ENCODE data around the gene TEX261.
"Not testable (repeated sequence)": the region's sequence is repeated elsewhere in the genome, so short reads cannot be mapped to it uniquely, and the experiment has no call there.

The TEX261 gene

GRCh38 chr2:70994699-70995425, at the start of gene TEX261:
Gene TEX261, minus strand, starts transcription at chr2:70994873. Its CDS starts 116 bp downstream, at chr2:70994757.
- DNase-seq = peak; percentile 88

DNA sequence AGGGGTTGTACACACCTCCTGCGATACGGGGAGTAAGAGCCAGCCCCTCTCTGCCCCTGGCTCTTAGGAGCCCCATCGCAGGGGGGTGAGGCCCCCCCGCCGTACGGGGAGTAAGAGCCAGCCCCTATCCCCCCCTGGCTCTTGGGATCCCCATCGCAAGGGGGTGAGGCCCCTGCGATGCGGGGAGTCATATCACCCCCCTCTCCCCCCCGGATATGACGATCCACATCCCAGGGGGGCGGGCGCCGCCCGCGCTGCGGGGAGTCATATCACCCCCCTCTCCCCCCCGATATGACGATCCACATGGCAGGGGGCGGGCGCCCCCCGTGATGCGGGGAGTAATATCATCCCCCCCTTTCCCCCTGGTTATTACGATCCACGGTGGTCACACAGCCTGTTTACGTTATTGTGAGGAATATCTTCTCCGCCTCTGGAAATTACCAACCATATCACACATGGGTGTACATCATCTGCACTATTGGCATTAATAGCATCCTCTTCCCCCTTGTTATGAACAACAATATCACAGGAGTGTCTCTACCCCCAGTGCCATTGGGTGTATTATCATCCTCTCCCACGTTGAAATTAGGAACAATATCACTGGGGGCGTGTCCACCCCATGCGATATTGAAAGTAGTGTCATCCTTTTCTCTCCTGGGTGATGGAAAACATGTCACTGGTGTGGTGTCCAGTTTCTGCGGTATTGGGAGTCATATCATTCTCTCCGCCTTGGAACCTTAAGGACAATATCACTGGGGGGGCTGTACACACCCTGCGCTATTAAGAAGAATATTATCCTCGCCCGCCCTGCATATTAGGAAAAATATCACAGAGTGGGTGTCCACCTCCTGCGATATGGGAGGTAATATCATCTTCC, 49.1 kb upstream of the TEX261 start:
- no peak for DNase-seq

DNA sequence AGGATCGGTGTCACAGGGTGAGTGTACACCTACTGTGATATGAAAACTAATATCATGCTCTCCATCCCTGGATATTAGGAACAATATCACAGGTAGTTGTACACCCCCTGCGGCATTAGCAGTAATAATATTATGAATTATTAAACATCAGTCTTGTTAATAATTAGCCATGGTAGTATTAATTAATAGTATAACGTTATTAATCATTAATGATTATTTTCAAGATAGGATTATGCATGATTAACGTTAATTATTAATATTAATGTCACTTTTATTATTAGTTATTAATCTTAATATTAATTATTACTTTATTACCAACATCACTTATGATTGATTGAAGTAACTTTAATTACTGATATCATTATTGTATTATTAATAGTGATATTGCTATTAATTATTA, 47.6 kb upstream of the TEX261 start:
- no peak for DNase-seq

DNA sequence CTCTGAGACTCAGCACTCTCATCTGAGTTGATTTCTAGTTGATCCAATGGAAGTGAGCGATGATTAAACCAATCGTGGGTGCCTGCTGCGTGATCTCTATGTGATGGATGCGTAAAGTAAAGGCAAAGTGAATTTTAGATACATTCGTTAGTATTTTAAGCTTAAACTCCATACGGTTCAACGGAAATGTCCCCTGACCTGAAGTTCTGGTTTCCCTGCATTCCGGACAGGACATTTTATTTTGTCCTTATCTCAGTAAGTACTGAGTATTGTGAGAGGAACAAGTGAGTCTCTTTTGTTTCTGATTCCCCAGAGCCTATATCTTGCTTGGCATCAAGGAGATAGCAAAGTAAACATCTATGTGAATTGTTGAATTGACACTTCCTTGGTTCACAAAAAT, 41.6 kb upstream of the TEX261 start:
- not testable (repeated sequence) for DNase-seq

GRCh38 chr2:71023553-71024243, 29.0 kb upstream of the TEX261 start:
- peak; percentile 39 for DNase-seq

DNA sequence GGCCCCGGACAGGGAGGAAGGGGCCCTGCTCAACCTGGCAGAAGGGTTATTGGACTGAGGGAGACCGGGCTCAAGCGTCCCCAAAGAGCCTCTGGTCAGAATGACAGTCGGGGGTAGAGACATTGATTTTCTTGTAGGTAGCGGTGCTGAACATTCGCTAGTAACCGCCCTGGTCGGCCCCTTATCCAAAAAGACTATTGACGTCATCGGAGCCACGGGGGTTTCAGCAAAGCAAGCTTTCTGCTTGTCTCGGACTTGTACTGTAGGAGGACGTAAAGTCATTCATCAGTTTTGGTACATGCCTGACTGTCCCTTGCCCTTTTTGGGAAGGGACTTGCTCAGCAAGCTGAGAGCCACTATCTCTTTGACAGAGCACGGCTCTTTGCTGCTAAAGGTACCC, 26.7 kb upstream of the TEX261 start:
- not testable (repeated sequence) for DNase-seq

DNA sequence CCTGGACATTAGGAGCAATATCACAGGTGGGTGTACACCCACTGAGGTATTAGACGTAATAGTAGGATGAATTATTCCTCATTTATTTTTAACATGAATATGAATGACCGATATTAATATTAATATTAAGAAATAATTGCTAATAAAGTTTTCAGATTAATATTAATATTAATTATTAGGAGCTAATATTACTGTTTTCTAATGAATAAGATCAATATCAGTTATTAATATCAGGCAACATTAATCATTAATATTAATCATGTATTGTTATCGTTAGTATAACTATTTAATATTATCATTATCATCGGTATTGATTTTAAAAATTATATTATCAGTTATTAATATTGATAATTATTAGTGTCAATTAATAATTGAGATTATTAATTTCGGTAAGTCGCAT, 25.3 kb upstream of the TEX261 start:
- DNase-seq = not testable (repeated sequence)

DNA sequence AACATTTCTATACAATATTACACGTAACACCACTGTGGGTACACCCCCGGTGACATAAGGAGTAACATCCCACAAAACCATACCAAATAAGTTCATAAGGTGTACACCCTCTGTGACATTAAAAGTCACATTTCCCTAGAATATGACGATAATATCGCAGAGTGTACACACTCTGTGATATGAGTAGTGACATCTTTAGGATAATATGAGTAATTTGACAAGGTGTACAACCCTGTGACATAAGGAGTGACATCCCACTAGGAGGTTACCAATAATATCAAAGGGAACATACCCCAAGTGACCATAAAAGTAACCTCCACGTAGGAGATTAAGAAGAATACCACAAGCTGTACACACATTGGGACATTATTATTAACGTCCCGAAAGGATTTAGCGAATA, 24.0 kb upstream of the TEX261 start:
- no peak for DNase-seq

DNA sequence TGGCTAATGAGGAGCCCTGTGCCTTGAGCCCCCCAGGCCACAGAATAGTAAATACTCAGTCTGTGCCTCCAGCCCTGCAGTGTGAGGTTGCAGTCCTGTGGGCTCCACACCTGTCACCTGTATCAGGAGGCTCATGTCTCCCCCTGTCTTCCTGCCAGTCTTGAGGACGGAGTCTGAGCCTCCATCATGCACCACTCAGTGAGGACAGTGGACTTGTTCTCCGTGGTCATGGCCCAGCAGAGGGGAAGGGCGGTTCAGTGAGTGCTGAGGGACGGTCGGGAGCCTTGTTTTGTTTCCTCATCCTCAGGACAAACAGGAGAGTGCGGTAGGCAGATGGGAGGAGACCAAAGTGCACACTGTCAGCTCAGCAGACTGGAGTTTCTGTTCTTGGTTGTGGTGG, 17.1 kb upstream of the TEX261 start:
- not testable (repeated sequence) for DNase-seq

DNA sequence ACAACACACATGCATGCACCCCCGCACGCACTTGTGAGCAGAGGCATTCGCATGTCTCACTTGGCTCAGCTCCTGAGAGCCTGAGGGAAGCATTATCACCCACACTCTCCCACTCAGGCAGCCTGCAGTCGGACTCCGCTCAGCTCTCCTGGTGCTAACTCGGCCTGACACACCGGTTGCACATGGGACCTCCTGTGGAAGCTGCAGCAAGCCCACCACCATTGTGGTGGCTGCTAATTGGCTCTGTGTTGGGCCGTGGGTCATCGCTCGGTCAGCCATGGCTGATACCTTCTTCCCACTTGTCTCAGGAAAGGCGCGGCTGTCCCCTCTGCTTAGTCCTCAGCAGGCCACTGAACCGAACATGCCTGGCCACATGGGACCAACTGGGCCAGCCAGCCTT, 13.7 kb upstream of the TEX261 start:
- no peak for DNase-seq

- DNase-seq = no peak
Measured at GRCh38 chr2:71006955-71007799, 12.5 kb upstream of the TEX261 start.

GRCh38 chr2:71006323-71006722, 11.7 kb upstream of the TEX261 start:
- no peak for DNase-seq

- DNase-seq = no peak
Measured at GRCh38 chr2:71005271-71006202, 10.9 kb upstream of the TEX261 start.

DNA sequence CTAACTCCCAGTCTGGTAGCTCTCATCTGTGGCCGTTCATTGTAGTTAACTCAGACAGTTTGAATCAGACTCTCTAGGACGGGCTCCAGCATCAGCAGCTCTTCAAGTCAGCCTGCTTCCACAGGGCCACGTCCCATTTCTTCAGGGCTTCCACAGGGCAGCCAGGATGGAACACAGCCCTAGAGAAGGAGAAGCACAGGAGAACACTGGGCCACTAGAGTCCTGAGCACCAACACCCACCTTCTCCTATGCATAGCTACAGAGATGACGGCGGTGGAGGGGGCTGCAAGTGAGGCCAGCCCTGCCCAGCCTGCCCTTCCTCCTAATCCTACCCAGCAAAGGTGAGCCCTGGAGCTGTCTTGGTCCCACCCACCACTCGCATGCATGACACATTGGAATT, 10.2 kb upstream of the TEX261 start:
- no peak for DNase-seq

DNA sequence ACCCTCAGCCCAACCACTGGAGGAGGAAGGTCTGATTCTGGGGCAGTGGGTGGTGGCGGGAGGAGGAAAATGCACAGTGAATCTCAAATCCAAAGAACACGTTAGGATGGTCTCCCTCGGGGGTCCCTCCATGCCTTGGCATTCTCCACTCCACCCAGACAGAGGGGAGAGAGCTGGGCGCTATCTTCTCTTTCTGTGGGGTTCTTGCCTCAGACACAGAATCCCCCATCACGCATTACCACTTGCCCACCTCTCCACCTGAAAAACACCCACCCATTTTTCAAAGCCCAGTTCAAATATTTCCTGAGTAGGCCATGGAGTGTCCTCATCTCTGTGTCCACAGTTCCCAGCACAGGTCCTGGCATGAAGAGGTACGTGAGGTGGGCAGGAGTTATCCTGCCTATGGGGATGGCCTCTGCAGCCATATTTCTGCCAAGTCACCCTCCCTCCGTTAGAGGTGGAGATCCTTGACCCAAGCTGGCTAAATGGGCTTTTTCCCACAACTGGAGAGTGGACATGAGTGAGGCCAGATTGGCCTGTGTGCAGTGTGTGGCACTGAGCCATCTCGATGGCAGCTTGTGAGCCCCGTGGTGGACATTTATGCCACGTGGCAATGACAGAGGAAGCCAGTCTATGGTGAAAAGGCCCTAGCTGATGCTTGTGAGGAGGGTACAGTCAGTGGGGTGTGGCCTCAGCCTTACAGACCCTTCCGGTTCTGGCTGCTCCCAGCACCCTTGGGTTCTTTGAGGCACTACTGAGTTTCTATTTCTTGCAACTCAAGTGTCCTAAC, 9.5 kb upstream of the TEX261 start:
- no peak for DNase-seq

- DNase-seq = no peak
Measured at GRCh38 chr2:71003396-71003795, 8.7 kb upstream of the TEX261 start.

- no peak for DNase-seq
Measured at GRCh38 chr2:71001981-71002570, 7.4 kb upstream of the TEX261 start.

- DNase-seq = no peak
Measured at GRCh38 chr2:71001592-71001927, 6.9 kb upstream of the TEX261 start.

GRCh38 chr2:71000780-71001591, 6.3 kb upstream of the TEX261 start:
- peak; percentile 79 for DNase-seq
